ENCODE results near the gene YOD1. TPM values are rescaled to one million over a fixed set of nuclear protein-coding genes. Genes with fewer than 3 reads are reported as not detected.

The YOD1 gene
- total and polyA plus RNA-seq, 2 of the 13 experiments (the other 11 are each of a cell fraction or from before 2014, with no cell fraction given) = 3.4 to 9.1 TPM

DNA sequence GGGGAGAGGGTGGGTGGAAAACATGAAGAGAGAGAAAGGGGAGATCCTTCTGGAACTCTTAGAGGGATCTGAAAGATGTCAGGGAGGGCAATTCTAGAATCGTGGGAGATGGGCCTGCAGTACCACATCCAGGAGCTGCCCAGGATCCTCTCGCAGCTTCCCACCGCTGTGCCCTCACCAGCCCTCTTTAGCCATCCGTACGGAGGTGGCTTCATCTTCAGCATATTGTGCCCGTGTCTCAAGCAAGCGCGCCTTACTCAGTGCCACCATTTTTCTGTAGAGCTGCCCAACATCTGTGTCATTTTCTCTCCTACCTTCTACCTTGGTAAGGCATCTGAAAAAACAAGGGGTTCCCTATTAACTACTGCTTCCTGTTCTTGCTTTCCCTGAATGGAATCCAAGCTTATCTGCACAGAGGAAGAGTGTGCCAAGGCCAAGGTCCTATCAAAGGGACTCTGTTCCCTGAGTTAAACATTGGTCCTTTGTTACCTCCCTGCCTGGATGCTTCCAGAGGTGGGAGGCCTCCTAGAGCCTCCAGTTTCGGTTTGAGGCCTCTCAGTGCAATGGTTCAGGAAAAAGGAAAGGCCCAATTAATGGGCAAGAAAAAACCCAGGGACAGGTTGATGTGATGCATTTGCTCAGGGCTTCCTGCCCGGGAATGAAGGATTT, 41.7 kb downstream of the YOD1 start (continued):
- TF ChIP-seq NCOA2 (CRISPR knock-in tag; IDR thresholded peaks at IDR 0.05) = peak; percentile 82
- no peak for TF ChIP-seq IKZF4 (CRISPR knock-in tag; IDR thresholded peaks at IDR 0.05; ENCODE audit: borderline replicate concordance, low read depth, not compliant biosample characterization)
- peak; percentile 79 for TF ChIP-seq BCL6 (CRISPR knock-in tag; IDR thresholded peaks at IDR 0.05)
- no peak for TF ChIP-seq JUN (CRISPR knock-in tag; IDR thresholded peaks at IDR 0.05)
- TF ChIP-seq CREM (IDR thresholded peaks at IDR 0.05) = peak; percentile 35; the same call in 1 of the 2 replicates
- no peak for TF ChIP-seq CREM (CRISPR knock-in tag; IDR thresholded peaks at IDR 0.05)
- peak; percentile 55; the same call in 1 of the 2 replicates for TF ChIP-seq ZMYM4 (CRISPR knock-in tag; IDR thresholded peaks at IDR 0.05)
- TF ChIP-seq NFE2L2 (IDR thresholded peaks at IDR 0.05; ENCODE audit: low read length) = no peak
- TF ChIP-seq ZNF207 (IDR thresholded peaks at IDR 0.05; ENCODE audit: borderline replicate concordance) = no peak
- TF ChIP-seq ZSCAN31 (CRISPR knock-in tag; IDR thresholded peaks at IDR 0.05; ENCODE audit: low read depth) = no peak
- no peak for TF ChIP-seq ZKSCAN1 (IDR thresholded peaks at IDR 0.05; ENCODE audit: low read length)
- TF ChIP-seq ZNF563 (CRISPR knock-in tag; IDR thresholded peaks at IDR 0.05) = no peak
- TF ChIP-seq, protein P1, sequence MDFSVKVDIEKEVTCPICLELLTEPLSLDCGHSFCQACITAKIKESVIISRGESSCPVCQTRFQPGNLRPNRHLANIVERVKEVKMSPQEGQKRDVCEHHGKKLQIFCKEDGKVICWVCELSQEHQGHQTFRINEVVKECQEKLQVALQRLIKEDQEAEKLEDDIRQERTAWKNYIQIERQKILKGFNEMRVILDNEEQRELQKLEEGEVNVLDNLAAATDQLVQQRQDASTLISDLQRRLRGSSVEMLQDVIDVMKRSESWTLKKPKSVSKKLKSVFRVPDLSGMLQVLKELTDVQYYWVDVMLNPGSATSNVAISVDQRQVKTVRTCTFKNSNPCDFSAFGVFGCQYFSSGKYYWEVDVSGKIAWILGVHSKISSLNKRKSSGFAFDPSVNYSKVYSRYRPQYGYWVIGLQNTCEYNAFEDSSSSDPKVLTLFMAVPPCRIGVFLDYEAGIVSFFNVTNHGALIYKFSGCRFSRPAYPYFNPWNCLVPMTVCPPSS (IDR thresholded peaks at IDR 0.05) = no peak
- TF ChIP-seq ZNF674 (CRISPR knock-in tag; IDR thresholded peaks at IDR 0.05; ENCODE audit: low read depth) = no peak
- TF ChIP-seq, protein P2, sequence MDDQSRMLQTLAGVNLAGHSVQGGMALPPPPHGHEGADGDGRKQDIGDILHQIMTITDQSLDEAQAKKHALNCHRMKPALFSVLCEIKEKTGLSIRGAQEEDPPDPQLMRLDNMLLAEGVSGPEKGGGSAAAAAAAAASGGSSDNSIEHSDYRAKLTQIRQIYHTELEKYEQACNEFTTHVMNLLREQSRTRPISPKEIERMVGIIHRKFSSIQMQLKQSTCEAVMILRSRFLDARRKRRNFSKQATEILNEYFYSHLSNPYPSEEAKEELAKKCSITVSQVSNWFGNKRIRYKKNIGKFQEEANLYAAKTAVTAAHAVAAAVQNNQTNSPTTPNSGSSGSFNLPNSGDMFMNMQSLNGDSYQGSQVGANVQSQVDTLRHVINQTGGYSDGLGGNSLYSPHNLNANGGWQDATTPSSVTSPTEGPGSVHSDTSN (CRISPR knock-in tag; IDR thresholded peaks at IDR 0.05; ENCODE audit: borderline replicate concordance) = no peak
- TF ChIP-seq SALL2 (CRISPR knock-in tag; IDR thresholded peaks at IDR 0.05) = no peak
- TF ChIP-seq NFE2 (CRISPR knock-in tag; IDR thresholded peaks at IDR 0.05) = no peak
- TF ChIP-seq ZNF256 (CRISPR knock-in tag; conservative IDR thresholded peaks at IDR 0.05) = no peak
- TF ChIP-seq, protein P3, sequence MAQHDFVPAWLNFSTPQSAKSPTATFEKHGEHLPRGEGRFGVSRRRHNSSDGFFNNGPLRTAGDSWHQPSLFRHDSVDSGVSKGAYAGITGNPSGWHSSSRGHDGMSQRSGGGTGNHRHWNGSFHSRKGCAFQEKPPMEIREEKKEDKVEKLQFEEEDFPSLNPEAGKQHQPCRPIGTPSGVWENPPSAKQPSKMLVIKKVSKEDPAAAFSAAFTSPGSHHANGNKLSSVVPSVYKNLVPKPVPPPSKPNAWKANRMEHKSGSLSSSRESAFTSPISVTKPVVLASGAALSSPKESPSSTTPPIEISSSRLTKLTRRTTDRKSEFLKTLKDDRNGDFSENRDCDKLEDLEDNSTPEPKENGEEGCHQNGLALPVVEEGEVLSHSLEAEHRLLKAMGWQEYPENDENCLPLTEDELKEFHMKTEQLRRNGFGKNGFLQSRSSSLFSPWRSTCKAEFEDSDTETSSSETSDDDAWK (CRISPR knock-in tag; IDR thresholded peaks at IDR 0.05) = no peak
- no peak for TF ChIP-seq SRSF1 (optimal IDR thresholded peaks at IDR 0.05; ENCODE audit: low read depth, low read length)
- TF ChIP-seq PAX8 (CRISPR knock-in tag; IDR thresholded peaks at IDR 0.05; ENCODE audit: borderline replicate concordance) = no peak
- TF ChIP-seq, protein P4, sequence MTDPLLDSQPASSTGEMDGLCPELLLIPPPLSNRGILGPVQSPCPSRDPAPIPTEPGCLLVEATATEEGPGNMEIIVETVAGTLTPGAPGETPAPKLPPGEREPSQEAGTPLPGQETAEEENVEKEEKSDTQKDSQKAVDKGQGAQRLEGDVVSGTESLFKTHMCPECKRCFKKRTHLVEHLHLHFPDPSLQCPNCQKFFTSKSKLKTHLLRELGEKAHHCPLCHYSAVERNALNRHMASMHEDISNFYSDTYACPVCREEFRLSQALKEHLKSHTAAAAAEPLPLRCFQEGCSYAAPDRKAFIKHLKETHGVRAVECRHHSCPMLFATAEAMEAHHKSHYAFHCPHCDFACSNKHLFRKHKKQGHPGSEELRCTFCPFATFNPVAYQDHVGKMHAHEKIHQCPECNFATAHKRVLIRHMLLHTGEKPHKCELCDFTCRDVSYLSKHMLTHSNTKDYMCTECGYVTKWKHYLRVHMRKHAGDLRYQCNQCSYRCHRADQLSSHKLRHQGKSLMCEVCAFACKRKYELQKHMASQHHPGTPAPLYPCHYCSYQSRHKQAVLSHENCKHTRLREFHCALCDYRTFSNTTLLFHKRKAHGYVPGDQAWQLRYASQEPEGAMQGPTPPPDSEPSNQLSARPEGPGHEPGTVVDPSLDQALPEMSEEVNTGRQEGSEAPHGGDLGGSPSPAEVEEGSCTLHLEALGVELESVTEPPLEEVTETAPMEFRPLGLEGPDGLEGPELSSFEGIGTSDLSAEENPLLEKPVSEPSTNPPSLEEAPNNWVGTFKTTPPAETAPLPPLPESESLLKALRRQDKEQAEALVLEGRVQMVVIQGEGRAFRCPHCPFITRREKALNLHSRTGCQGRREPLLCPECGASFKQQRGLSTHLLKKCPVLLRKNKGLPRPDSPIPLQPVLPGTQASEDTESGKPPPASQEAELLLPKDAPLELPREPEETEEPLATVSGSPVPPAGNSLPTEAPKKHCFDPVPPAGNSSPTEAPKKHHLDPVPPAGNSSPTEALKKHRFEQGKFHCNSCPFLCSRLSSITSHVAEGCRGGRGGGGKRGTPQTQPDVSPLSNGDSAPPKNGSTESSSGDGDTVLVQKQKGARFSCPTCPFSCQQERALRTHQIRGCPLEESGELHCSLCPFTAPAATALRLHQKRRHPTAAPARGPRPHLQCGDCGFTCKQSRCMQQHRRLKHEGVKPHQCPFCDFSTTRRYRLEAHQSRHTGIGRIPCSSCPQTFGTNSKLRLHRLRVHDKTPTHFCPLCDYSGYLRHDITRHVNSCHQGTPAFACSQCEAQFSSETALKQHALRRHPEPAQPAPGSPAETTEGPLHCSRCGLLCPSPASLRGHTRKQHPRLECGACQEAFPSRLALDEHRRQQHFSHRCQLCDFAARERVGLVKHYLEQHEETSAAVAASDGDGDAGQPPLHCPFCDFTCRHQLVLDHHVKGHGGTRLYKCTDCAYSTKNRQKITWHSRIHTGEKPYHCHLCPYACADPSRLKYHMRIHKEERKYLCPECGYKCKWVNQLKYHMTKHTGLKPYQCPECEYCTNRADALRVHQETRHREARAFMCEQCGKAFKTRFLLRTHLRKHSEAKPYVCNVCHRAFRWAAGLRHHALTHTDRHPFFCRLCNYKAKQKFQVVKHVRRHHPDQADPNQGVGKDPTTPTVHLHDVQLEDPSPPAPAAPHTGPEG (CRISPR knock-in tag; IDR thresholded peaks at IDR 0.05) = no peak
- peak; percentile 67 for TF ChIP-seq TEAD3 (CRISPR knock-in tag; optimal IDR thresholded peaks at IDR 0.05; ENCODE audit: borderline replicate concordance)
